Omental fat pad (tissue), 4 donors: ENCODE data around the gene SLC51A. TPM values are rescaled to one million over a fixed set of nuclear protein-coding genes. Genes with fewer than 3 reads are reported as not detected.
A peak's percentile ranks its signal among the peaks of the same experiment; 100 is the strongest.
"Not testable (repeated sequence)": the region's sequence is repeated elsewhere in the genome, so short reads cannot be mapped to it uniquely, and the experiment has no call there.

Experiments used
- ATAC-seq: fragments of 150-250 bp; one replicate; pipeline ENCODE4 v1.9.1; 2016; ENCODE audit warnings: mild to moderate bottlenecking, moderate library complexity; ENCODE audit not compliant: low FRiP score
- DNase-seq: peaks from one replicate; pipeline ENCODE4 v3.0.0-alpha.2; 2019; ENCODE audit warnings: low spot score
- total RNA-seq, 4 donors: library from RNA; depleted of rRNA; stranded (reverse); fragments of >200 nt; gene quantifications; one replicate each; pipeline ENCODE4 v1.1.0, GENCODE V29; 2016
- TF ChIP-seq, protein P1 (sequence below), 3 donors: fragments of 450-650 bp; IDR thresholded peaks; one replicate each; pipeline ENCODE4 v1.5.1; 2016 to 2017; ENCODE audit warnings: antibody characterized with exemption in 3 of 3, mild to moderate bottlenecking in 3 of 3, moderate library complexity in 2 of 3

Gene SLC51A
- total RNA-seq, 4 donors from 2014 or later, result 0.65 TPM; not detected in 3

DNA sequence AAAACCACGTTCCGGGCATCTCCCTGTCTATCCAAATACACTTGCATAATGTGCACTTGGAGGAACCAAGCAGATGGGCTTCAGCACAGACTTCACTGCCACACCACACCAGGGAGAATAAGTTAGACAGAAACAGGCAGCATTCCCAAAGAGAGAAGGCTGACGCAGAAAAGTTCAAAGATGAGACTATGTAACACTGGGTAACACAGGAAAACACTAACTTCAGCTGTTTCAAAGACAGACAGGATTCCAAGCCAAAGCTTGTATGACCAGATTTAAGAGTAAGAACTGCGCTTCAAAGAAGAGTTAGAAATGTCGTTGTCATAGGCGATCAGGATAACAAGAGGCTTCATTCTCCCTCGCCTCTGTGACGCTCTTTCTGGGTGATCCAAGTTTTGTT lies 19.9 kb downstream of the SLC51A start:
- ATAC-seq, result no peak
- DNase-seq, result no peak
- TF ChIP-seq, protein P1, sequence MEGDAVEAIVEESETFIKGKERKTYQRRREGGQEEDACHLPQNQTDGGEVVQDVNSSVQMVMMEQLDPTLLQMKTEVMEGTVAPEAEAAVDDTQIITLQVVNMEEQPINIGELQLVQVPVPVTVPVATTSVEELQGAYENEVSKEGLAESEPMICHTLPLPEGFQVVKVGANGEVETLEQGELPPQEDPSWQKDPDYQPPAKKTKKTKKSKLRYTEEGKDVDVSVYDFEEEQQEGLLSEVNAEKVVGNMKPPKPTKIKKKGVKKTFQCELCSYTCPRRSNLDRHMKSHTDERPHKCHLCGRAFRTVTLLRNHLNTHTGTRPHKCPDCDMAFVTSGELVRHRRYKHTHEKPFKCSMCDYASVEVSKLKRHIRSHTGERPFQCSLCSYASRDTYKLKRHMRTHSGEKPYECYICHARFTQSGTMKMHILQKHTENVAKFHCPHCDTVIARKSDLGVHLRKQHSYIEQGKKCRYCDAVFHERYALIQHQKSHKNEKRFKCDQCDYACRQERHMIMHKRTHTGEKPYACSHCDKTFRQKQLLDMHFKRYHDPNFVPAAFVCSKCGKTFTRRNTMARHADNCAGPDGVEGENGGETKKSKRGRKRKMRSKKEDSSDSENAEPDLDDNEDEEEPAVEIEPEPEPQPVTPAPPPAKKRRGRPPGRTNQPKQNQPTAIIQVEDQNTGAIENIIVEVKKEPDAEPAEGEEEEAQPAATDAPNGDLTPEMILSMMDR (IDR thresholded peaks at IDR 0.05), result no peak

GRCh38 chr3:196237203-196237602 lies 20.9 kb downstream of the SLC51A start:
- TF ChIP-seq, protein P1 (IDR thresholded peaks at IDR 0.05), result no peak
- DNase-seq (no peak), ATAC-seq (no peak)

DNA sequence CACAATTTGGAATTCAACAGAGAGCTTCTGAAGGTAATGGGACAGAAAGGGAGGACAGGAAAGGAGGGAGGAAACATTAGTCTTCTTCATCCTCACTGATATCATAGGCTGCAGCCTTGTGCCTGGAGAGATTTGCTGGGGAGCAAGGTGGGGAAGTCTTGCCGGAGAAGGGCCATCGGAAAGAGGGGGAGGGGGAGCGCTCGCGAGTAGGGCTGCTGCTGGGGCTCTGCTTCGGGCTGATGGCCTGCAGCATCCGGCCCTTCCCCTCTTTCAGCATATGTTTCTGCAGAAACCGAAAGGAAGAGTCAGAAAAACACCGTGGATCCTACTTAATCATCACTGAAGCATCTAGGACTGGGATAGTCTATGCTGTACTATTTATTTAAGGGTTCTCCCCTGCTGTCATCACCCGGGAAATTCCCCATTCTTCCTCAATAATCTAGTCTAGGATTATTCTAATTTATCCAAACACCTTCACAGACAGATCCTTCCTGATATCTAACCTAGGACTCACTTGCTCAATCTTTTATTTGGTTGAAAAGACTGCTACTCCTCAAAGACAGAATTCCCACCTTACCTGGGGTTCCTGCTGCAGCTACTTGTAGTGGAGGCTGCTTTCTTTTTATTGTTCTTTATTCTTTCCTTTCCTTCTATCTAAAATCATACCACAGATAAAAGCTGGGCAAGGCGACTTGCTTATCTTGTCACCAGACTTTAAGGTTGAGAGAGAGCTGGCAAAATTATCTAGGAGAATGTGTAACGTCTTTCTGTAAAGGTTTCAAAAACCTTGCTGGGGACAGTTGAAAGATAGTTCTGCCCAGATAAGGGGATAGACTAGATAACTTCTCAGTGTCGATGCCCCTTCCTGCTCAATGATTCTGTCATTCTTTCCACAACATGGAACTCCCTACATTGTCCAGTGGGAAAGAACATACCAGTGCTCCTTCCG lies 22.6 kb downstream of the SLC51A start:
- ATAC-seq (peak; percentile 55), DNase-seq (no peak)
- TF ChIP-seq, protein P1 (IDR thresholded peaks at IDR 0.05), result no peak

- TF ChIP-seq, protein P1 (IDR thresholded peaks at IDR 0.05), result no peak
- ATAC-seq, result no peak
- DNase-seq, result no peak
These were observed 24.1 kb downstream of the SLC51A start for GRCh38 chr3:196240424-196240823.

- no peak for DNase-seq
- TF ChIP-seq, protein P1 (IDR thresholded peaks at IDR 0.05), result no peak
- ATAC-seq, result no peak
These were observed 25.4 kb downstream of the SLC51A start for GRCh38 chr3:196241704-196242103.

GRCh38 chr3:196244166-196244565 lies 27.8 kb downstream of the SLC51A start:
- DNase-seq, ATAC-seq: not testable (repeated sequence)

GRCh38 chr3:196246612-196247308 lies 30.4 kb downstream of the SLC51A start:
- TF ChIP-seq, protein P1 (IDR thresholded peaks at IDR 0.05), result no peak
- ATAC-seq (no peak), DNase-seq (no peak)
